HG03575 (cell line): Measurements from ENCODE around the gene HIVEP3.

ENCODE experiments used
- ATAC-seq: cut with Tn5 transposase; IDR thresholded peaks from one replicate; pipeline ENCODE4 v1.9.1; 2021; ENCODE audit not compliant: unreplicated experiment, insufficient number of reproducible peaks, low FRiP score; ENCODE audit errors: extremely low read depth

The HIVEP3 gene

GRCh38 chr1:41779360-41779759 is 139.4 kb downstream of the HIVEP3 start:
- ATAC-seq, result no peak

GRCh38 chr1:41777695-41778094 is 141.0 kb downstream of the HIVEP3 start:
- ATAC-seq, result no peak

GRCh38 chr1:41776891-41777441 is 141.8 kb downstream of the HIVEP3 start:
- ATAC-seq, result no peak

- no peak for ATAC-seq
Measured at GRCh38 chr1:41775956-41776585, 142.7 kb downstream of the HIVEP3 start.

GRCh38 chr1:41774471-41774990 is 144.2 kb downstream of the HIVEP3 start:
- ATAC-seq, result no peak

GRCh38 chr1:41773842-41774241 is 144.9 kb downstream of the HIVEP3 start:
- ATAC-seq, result no peak

GRCh38 chr1:41773144-41773591 is 145.6 kb downstream of the HIVEP3 start:
- ATAC-seq, result no peak

GRCh38 chr1:41769068-41769467 is 149.7 kb downstream of the HIVEP3 start:
- no peak for ATAC-seq

GRCh38 chr1:41768583-41768982 is 150.1 kb downstream of the HIVEP3 start:
- no peak for ATAC-seq

- no peak for ATAC-seq
Measured at GRCh38 chr1:41767534-41768525, 150.9 kb downstream of the HIVEP3 start.

GRCh38 chr1:41766546-41766945 is 152.2 kb downstream of the HIVEP3 start:
- ATAC-seq, result no peak

- ATAC-seq, result no peak
Measured at GRCh38 chr1:41766041-41766440, 152.7 kb downstream of the HIVEP3 start.

GRCh38 chr1:41765152-41765551 is 153.6 kb downstream of the HIVEP3 start:
- ATAC-seq, result no peak

- no peak for ATAC-seq
Measured at GRCh38 chr1:41764656-41765055, 154.1 kb downstream of the HIVEP3 start.

GRCh38 chr1:41762777-41763176 is 155.9 kb downstream of the HIVEP3 start:
- ATAC-seq, result no peak

- ATAC-seq, result no peak
Measured at GRCh38 chr1:41762251-41762650, 156.5 kb downstream of the HIVEP3 start.

- ATAC-seq, result no peak
Measured at GRCh38 chr1:41758904-41759548, 159.7 kb downstream of the HIVEP3 start.

GRCh38 chr1:41758500-41758899 is 160.2 kb downstream of the HIVEP3 start:
- ATAC-seq, result no peak

GRCh38 chr1:41754540-41754939 is 164.2 kb downstream of the HIVEP3 start:
- ATAC-seq, result no peak
